HEK293 (cell line): ENCODE results near the gene PPP1R10.

Experiments
- AEBP2 ChIP-seq: fragments of 450-650 bp; formaldehyde crosslinking; IDR thresholded peaks from 2 replicates; pipeline ENCODE4 v1.5.1; 2016; ENCODE audit warnings: missing biosample characterization, missing genetic modification characterization, borderline replicate concordance
- GFI1B ChIP-seq: fragments of 450-650 bp; formaldehyde crosslinking; IDR thresholded peaks from 2 replicates; pipeline ENCODE4 v1.5.1; 2016; ENCODE audit warnings: missing biosample characterization, missing genetic modification characterization
- GLIS1 ChIP-seq: fragments of 450-650 bp; formaldehyde crosslinking; IDR thresholded peaks from 2 replicates; pipeline ENCODE4 v1.5.1; 2016; ENCODE audit warnings: missing biosample characterization, missing genetic modification characterization
- GLIS2 ChIP-seq: fragments of 450-650 bp; formaldehyde crosslinking; IDR thresholded peaks from 2 replicates; pipeline ENCODE4 v1.5.1; 2016; ENCODE audit warnings: missing biosample characterization, missing genetic modification characterization
- HIC1 ChIP-seq: fragments of 450-650 bp; formaldehyde crosslinking; IDR thresholded peaks from 2 replicates; pipeline ENCODE4 v1.5.1; 2016; ENCODE audit warnings: missing biosample characterization, missing genetic modification characterization
- HOXC10 ChIP-seq: sonication (generic); formaldehyde crosslinking; IDR thresholded peaks from 2 replicates; pipeline ENCODE4 v1.8.1; 2023; ENCODE audit warnings: mild to moderate bottlenecking, missing genetic modification reagents
- KLF7 ChIP-seq: fragments of 450-650 bp; formaldehyde crosslinking; IDR thresholded peaks from 2 replicates; pipeline ENCODE4 v1.5.1; 2016; ENCODE audit warnings: missing biosample characterization, missing genetic modification characterization, borderline replicate concordance
- KLF9 ChIP-seq: fragments of 450-650 bp; formaldehyde crosslinking; IDR thresholded peaks from 2 replicates; pipeline ENCODE4 v1.5.1; 2016; ENCODE audit warnings: missing biosample characterization, missing genetic modification characterization, low read depth
- MZF1 ChIP-seq: fragments of 450-650 bp; formaldehyde crosslinking; IDR thresholded peaks from 2 replicates; pipeline ENCODE4 v1.5.1; 2017; ENCODE audit warnings: missing biosample characterization, missing genetic modification characterization, borderline replicate concordance
- OSR2 ChIP-seq: fragments of 450-650 bp; formaldehyde crosslinking; IDR thresholded peaks from 2 replicates; pipeline ENCODE4 v1.5.1; 2016; ENCODE audit warnings: missing biosample characterization, missing genetic modification characterization
- OVOL3 ChIP-seq: fragments of 450-650 bp; formaldehyde crosslinking; IDR thresholded peaks from 2 replicates; pipeline ENCODE4 v1.5.1; 2016; ENCODE audit warnings: missing biosample characterization, missing genetic modification characterization
- PBX3 ChIP-seq: sonication (generic); formaldehyde crosslinking; IDR thresholded peaks from 2 replicates; pipeline ENCODE4 v1.8.1; 2022; ENCODE audit warnings: mild to moderate bottlenecking, moderate library complexity, missing genetic modification reagents
- SP2 ChIP-seq: fragments of 450-650 bp; formaldehyde crosslinking; IDR thresholded peaks from 2 replicates; pipeline ENCODE4 v1.5.1; 2016; ENCODE audit warnings: missing biosample characterization, missing genetic modification characterization
- TSHZ1 ChIP-seq: fragments of 450-650 bp; formaldehyde crosslinking; IDR thresholded peaks from 2 replicates; pipeline ENCODE4 v1.5.1; 2016; ENCODE audit warnings: missing biosample characterization, missing genetic modification characterization, borderline replicate concordance
- ZBTB48 ChIP-seq: fragments of 450-650 bp; formaldehyde crosslinking; IDR thresholded peaks from 2 replicates; pipeline ENCODE4 v1.5.1; 2016; ENCODE audit warnings: missing biosample characterization, missing genetic modification characterization
- ZFP41 ChIP-seq: fragments of 450-650 bp; formaldehyde crosslinking; IDR thresholded peaks from 2 replicates; pipeline ENCODE4 v1.5.1; 2016; ENCODE audit warnings: missing biosample characterization, missing genetic modification characterization, borderline replicate concordance
- ZNF138 ChIP-seq: fragments of 450-650 bp; formaldehyde crosslinking; IDR thresholded peaks from 2 replicates; pipeline ENCODE4 v1.5.1; 2016; ENCODE audit warnings: missing biosample characterization, missing genetic modification characterization, borderline replicate concordance
- ZNF211 ChIP-seq: fragments of 450-650 bp; formaldehyde crosslinking; IDR thresholded peaks from 2 replicates; pipeline ENCODE4 v1.5.1; 2016; ENCODE audit warnings: low read depth, missing biosample characterization, missing genetic modification characterization
- ZNF248 ChIP-seq: fragments of 450-650 bp; formaldehyde crosslinking; IDR thresholded peaks from 2 replicates; pipeline ENCODE4 v1.5.1; 2017; ENCODE audit warnings: missing biosample characterization, missing genetic modification characterization
- ZNF366 ChIP-seq: fragments of 450-650 bp; formaldehyde crosslinking; conservative IDR thresholded peaks from 2 replicates; pipeline ENCODE4 v1.5.1; 2016; ENCODE audit warnings: missing biosample characterization, missing genetic modification characterization
- ZNF416 ChIP-seq: fragments of 450-650 bp; formaldehyde crosslinking; IDR thresholded peaks from 2 replicates; pipeline ENCODE4 v1.5.1; 2016; ENCODE audit warnings: missing biosample characterization, missing genetic modification characterization
- ZNF510 ChIP-seq: fragments of 450-650 bp; formaldehyde crosslinking; IDR thresholded peaks from 2 replicates; pipeline ENCODE4 v1.5.1; 2018; ENCODE audit warnings: mild to moderate bottlenecking, missing genetic modification characterization, missing biosample characterization; ENCODE audit not compliant: insufficient replicate concordance
- ZNF529 ChIP-seq: fragments of 450-650 bp; formaldehyde crosslinking; IDR thresholded peaks from 2 replicates; pipeline ENCODE4 v1.5.1; 2017; ENCODE audit warnings: missing genetic modification characterization, missing biosample characterization; ENCODE audit not compliant: insufficient replicate concordance
- ZNF544 ChIP-seq: fragments of 450-650 bp; formaldehyde crosslinking; IDR thresholded peaks from 2 replicates; pipeline ENCODE4 v1.5.0; 2017; ENCODE audit warnings: missing biosample characterization, missing genetic modification characterization
- ZNF580 ChIP-seq: fragments of 450-650 bp; formaldehyde crosslinking; IDR thresholded peaks from 2 replicates; pipeline ENCODE4 v1.5.1; 2016; ENCODE audit warnings: missing biosample characterization, missing genetic modification characterization
- ZNF624 ChIP-seq: fragments of 450-650 bp; formaldehyde crosslinking; IDR thresholded peaks from 2 replicates; pipeline ENCODE4 v1.5.1; 2017; ENCODE audit warnings: missing biosample characterization, missing genetic modification characterization
- ZNF654 ChIP-seq: fragments of 450-650 bp; formaldehyde crosslinking; IDR thresholded peaks from 2 replicates; pipeline ENCODE4 v1.5.1; 2016; ENCODE audit warnings: low read depth, missing biosample characterization, missing genetic modification characterization
- ZNF658 ChIP-seq: fragments of 450-650 bp; formaldehyde crosslinking; IDR thresholded peaks from 2 replicates; pipeline ENCODE4; 2016; ENCODE audit warnings: missing biosample characterization, missing genetic modification characterization
- ZNF76 ChIP-seq: fragments of 450-650 bp; formaldehyde crosslinking; IDR thresholded peaks from 2 replicates; pipeline ENCODE4; 2016; ENCODE audit warnings: low read depth, missing biosample characterization, missing genetic modification characterization, borderline replicate concordance
- ZNF792 ChIP-seq: fragments of 450-650 bp; formaldehyde crosslinking; IDR thresholded peaks from 2 replicates; pipeline ENCODE4 v1.5.1; 2016; ENCODE audit warnings: missing biosample characterization, missing genetic modification characterization
- ZSCAN23 ChIP-seq: fragments of 450-650 bp; formaldehyde crosslinking; IDR thresholded peaks from 2 replicates; pipeline ENCODE4 v1.5.1; 2016; ENCODE audit warnings: missing biosample characterization, missing genetic modification characterization
- ZSCAN30 ChIP-seq: fragments of 450-650 bp; IDR thresholded peaks from 2 replicates; pipeline ENCODE4 v1.5.1; 2018; ENCODE audit warnings: missing biosample characterization, mild to moderate bottlenecking, missing genetic modification characterization, moderate library complexity

Gene PPP1R10

GRCh38 chr6:30616811-30617564, at the start of gene PPP1R10 (continued):
- TF ChIP-seq MZF1 (tag by site-specific recombination) (no peak), ZNF580 (tag by site-specific recombination) (peak; percentile 54; the same call in 1 of the 2 replicates), ZNF510 (tag by site-specific recombination) (no peak), ZNF658 (tag by site-specific recombination) (no peak), KLF7 (tag by site-specific recombination) (peak; percentile 98), ZNF624 (peak; percentile 72; the same call in 1 of the 2 replicates), OSR2 (tag by site-specific recombination) (peak; percentile 62), ZNF76 (tag by site-specific recombination) (peak; percentile 80), ZNF544 (tag by site-specific recombination) (no peak), ZSCAN30 (tag by site-specific recombination) (peak; percentile 70; the same call in 1 of the 2 replicates), ZBTB48 (tag by site-specific recombination) (peak; percentile 31; the same call in 1 of the 2 replicates), ZNF211 (no peak), ZFP41 (tag by site-specific recombination) (peak; percentile 78; the same call in 1 of the 2 replicates), ZSCAN23 (tag by site-specific recombination) (peak; percentile 73), KLF9 (peak; percentile 73), AEBP2 (tag by site-specific recombination) (no peak), GLIS2 (tag by site-specific recombination) (no peak; the same call in 1 of the 2 replicates), GFI1B (peak; percentile 50; the same call in 1 of the 2 replicates), GLIS1 (tag by site-specific recombination) (no peak; the same call in 1 of the 2 replicates), PBX3 (CRISPR knock-in tag) (no peak), ZNF654 (tag by site-specific recombination) (0 out of 2 replicates have a peak, but pooled peaks have one; percentile 3), TSHZ1 (tag by site-specific recombination) (no peak), ZNF416 (tag by site-specific recombination) (no peak), ZNF529 (tag by site-specific recombination) (no peak), SP2 (tag by site-specific recombination) (peak; percentile 100), ZNF792 (tag by site-specific recombination) (no peak; the same call in 1 of the 2 replicates), ZNF366 (tag by site-specific recombination) (no peak), ZNF138 (tag by site-specific recombination) (no peak), OVOL3 (tag by site-specific recombination) (peak; percentile 38; the same call in 1 of the 2 replicates), HIC1 (tag by site-specific recombination) (no peak), HOXC10 (CRISPR knock-in tag) (no peak), ZNF248 (no peak)
